Measurements from ENCODE around the gene MPO. TPM values are rescaled to one million over a fixed set of nuclear protein-coding genes. Genes with fewer than 3 reads are reported as not detected.

The MPO gene
- total and polyA plus RNA-seq, 2 of the 8 experiments (the other 6 are each of a cell fraction or from before 2014, with no cell fraction given), result 0.06 to 0.74 TPM

GRCh38 chr17:58315281-58315711 is 34.6 kb upstream of the MPO start (continued):
- TF ChIP-seq FOSL1 (IDR thresholded peaks at IDR 0.05; ENCODE audit: insufficient read depth, low read depth, low read length), result no peak
- TF ChIP-seq CTCF (IDR thresholded peaks at IDR 0.05; ENCODE audit: control extremely low read depth in 1 of 3, insufficient read depth in 1 of 3, low read depth in 1 of 3, low read length in 3 of 3), result no peak
- no peak for TF ChIP-seq TCF12 (IDR thresholded peaks at IDR 0.05; ENCODE audit: low read depth, low read length)
- no peak for TF ChIP-seq BCL11A (IDR thresholded peaks at IDR 0.05; ENCODE audit: low read depth in 2 of 2, low read length in 2 of 2)
- TF ChIP-seq TAF1 (IDR thresholded peaks at IDR 0.05; ENCODE audit: low read depth, low read length), result no peak
- no peak for TF ChIP-seq TBP (IDR thresholded peaks at IDR 0.05; ENCODE audit: low read depth, low read length)
- no peak for TF ChIP-seq CREB1 (IDR thresholded peaks at IDR 0.05)
- TF ChIP-seq GTF2F1 (IDR thresholded peaks at IDR 0.05; ENCODE audit: borderline replicate concordance, low read depth, low read length), result no peak
